DMS79 treated with DMSO at 0.1 percent for 48 hours (cell line): ENCODE measurements around the gene ADCY5.
A peak's percentile ranks its signal among the peaks of the same experiment; 100 is the strongest.

Source experiments
- DNase-seq: peaks from one replicate; lab custom pipeline; 2025; lab: John Stamatoyannopoulos, UW

ADCY5 gene

DNA sequence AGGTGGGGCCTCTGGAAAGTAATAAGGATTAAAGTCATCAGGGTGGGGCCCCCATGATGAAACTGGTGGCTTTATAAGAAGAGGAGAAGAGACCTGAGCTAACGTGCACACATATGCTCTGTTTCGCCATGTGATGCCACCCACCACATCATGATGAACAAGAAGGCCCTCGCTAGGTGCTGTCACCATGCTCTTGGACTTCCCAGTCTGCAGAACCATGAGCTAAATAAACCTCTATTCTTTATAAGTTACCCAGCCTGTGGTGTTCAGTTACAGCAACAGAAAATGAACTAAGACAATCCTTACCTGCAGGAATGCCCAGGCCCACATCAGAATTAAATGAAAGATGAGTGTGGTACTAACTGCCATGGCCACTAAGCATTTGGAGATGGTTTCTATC, 79.8 kb downstream of the ADCY5 start:
- no peak for DNase-seq

DNA sequence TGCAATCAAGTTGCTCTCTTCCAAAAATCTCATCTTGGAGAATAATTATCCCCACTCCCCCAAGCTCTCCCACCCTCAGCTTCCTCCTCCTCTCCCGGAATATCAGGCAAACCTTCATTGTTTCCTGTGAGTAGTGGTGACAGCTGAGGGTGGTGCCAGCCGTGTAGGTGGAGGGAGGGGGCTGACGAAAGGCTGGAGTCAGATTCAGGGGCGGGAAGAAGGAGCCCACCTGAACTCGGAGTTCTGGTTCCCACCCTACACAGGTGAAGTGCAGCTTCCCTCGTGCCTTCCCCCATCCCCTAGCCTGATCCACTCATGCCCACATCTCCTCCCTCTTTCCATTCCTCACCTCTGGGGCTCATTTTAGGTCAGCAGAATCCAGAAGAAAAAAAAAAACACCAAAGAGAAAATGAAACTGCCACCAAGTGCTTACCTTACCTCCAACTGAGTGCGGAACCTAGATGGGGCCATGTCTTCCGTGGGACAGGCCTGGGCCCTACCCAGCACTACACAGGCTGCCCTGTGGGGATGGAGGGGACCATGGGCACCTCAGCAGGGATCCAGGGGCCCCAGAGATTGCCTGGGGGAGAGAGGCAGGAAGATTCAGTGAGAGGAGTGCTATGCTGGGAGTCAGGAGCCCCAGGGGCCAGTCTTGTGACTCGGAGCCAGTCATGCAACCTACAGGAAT, 81.3 kb downstream of the ADCY5 start:
- DNase-seq, result no peak

DNA sequence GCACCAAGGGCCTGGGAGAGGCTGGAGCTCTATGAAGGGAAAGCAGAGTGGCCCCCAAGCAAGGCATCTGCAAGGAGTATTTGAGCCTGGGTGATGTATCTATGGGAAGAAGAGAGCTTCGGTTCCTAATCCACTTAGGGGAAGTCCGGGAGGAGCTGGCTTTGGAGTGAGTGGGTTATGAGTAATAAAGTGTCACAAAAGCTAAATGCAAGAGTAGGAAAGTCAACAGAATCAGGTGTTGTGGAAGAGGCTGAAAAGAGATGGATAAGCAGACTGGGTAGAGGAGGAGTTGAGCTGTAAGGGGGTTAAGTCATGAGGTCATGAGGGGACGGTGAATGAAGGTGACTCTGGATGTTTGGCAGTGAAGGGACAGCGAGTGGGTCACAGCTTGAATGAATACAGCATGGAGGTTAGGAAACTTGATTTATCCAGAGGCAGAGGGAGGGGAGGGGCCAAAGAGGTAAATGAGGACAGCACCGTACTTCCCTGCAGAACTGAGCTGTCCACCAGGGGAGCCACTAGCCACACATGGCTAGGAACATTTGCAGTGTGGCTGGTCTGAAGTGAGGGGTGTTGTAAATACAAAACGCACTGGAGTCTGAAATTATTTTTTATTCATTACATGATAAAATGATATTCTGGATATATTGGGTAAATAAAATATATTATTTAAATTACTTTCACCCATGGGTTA, 83.3 kb downstream of the ADCY5 start:
- no peak for DNase-seq

DNA sequence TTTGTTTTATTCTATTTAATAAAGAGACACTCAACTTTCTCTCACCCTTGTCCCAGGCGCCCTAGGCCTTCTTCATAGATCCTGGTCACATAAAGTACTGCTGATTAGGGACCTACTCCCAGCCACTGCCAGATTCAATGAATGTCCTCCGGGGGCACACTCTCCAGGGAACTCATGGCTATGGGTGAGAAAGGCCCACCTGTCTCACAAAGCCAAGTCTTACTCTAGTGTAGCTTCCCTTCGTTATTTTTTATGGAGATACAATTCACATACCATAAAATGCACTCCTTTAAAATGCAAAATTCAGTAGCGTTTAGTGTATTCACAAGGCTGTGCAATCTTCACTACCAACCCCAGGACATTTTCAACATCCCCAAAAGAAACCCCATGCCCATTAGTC, 87.8 kb downstream of the ADCY5 start:
- no peak for DNase-seq

DNA sequence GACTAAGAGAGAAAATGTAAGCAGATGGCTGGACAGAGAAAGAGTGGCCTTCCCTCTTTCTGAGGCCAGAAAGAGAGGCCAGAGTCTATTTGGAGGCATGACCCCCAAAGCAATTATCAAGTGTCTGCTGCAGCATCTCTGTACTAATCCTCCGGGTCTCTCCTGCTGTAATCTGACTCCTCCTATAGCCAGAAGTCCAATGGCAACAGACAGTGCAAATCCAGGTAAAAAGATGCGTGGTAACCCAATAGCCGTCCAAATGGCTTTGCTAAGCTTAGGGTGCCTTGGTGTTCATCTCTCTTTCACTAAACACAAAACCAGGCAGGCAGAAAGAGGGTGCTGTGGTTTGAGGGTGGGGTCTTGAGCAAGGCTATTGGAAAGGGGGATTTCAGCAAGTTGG, 91.6 kb downstream of the ADCY5 start:
- no peak for DNase-seq

DNA sequence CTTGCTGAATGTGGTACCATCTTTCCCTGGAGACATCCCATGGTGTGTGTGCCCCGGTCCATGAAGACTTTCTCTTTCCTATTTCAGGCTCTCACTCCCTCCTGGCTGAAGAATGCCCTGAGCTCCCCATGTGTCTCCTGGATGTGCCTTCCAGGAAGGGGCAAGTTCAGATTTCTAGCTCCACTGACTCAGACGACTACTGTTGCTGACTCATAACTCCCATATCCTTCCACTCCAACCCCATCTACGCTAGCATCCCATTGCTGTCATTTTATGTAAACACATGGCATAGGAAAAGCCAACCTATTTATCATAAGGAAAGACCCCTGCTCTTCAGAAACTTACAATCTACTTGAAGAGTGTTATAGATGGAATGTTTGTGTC, 95.0 kb downstream of the ADCY5 start:
- DNase-seq, result no peak

DNA sequence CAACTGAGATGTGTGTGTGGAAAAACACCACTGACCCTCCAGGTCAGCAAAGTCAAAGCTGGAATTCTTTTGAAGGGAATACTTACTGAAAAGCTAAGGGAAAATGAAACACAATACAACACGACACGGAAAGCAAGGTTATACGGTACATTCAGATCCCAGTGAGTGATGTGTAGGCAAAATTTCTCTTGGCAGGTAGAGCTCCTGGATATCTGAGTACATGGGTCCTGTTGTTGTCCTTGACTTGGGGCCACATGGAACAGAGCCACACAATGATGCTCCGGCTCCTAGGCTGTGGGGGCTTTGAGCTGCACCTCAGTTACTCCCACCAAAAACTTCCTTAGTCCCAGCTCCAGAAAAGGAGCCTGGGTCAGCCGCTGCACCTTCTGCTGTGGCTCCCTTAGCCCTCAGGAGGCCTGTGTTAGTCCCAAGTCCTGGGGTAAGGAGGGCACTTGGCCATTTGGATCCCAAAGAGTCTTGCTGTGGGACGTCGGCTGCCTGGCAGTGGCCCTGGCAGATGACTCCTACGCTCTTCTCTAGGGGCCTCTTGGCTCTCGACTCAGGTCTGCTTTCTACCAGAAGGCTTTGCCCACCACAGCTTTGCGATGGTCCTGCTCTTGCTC, 95.6 kb downstream of the ADCY5 start:
- DNase-seq, result no peak

DNA sequence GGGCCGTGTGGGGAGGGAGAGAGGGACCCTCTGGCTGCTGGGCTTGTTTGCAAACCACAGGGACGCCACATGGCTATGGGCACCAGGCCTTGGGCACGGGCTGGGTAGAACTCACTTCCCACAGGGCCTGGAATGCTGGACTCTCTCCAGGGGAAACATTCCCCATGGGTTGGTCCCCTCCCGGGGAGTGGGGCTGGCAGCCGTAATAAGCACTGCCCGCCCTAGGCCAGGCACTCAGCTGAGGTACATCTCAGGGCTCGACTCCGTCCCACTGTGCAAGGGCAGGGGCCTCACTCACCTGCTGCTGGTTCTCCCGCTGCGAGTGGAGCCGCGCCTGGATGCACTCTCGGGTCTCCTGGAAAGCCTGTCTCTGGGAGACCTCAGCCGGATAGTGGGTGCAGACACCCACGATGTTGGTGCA, 96.7 kb downstream of the ADCY5 start:
- no peak for DNase-seq

DNA sequence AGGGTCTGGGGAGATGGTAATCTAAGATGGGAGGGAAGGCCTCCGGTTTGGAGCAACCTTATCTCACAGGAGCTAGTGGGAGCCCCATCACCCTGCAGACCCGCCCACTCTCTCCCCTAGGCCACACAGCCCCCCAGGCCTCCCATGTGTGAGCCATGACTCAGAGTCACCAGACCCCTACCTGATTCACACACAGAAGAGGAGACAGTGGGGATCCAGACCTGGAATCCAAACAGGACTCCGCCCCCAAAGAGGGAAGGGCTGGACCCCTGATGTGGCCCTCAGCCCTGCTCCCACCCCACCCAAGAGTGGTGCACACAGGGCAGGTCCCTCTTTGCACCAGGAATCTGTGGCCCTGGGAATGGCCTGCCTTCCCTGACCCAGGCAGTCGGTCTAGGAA, 97.4 kb downstream of the ADCY5 start:
- no peak for DNase-seq

DNA sequence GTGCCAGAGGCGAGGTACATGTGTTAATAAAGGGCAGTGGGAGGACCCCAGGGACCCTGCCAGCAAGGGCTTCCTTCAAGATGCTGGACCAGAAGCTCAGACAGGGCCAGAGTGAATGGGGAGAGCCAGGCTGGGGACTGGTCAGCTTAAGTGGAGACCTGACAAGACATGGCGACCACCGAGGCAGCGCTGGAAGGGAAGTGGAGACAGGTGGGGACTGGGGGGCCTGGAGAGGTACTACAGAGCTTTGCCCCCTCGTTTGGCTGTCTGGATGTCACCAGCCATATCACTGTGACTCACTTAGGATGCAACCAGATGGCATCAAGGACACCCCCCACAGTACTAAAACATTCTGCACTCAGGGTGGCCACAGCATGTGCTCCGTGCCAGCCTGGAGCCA, 97.9 kb downstream of the ADCY5 start:
- DNase-seq, result no peak

DNA sequence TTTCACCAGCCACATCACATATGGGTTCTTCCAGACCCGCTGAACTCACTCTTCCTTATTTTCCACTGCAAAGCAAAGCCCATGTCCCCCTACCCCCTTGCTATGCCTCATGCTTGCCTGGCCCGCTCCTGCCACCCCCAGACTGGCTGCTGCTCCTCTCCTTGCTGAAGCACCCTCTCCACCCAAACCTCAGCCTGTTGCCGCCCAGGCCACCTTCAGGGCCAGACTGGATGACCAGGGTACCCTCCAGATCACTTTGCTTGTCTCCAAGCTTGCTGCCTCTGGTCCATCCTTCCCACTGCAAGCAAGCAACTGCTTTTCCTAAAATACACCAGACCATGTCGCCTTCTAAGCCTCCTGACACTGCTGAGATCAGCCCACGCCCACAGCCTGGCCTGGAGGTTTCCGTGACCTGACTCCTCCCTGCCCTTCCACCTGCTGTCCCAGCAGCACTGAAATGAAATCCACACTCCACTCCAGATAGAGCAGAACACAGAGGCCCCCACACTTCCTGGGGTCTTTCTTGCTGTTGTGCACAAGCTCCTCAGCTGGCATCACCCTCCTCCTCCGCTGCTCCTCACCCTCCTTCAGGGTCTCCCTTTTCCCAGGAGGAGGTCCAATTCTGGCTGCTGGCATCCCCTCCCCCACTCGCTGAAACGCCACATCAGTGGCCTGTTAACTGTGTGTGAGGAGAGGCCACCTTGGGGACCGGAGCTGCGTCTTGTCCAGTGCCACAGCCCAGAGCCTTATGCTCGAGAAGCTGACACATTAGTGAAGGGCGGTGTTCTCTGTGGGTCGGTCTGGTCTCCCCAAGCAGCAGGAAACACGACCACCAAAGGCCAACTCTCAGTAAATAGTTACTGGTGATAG, 99.1 kb downstream of the ADCY5 start:
- DNase-seq, result no peak

DNA sequence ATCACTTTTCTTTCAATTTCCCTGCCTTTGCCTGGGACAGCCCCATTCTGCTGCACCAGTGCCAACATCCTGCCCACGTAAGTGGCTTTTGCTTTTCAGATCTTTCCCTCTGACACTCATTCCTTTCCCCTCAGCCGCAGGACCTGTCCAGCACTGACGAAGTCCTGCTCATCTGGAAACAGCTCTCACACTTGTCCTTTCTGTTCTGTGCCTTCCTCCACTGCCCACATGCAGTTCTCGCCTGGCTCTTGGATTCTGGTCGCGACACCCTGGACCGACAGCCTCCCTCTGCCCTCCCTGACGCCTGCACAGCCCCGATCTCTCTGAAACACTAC, 99.7 kb downstream of the ADCY5 start:
- DNase-seq, result no peak

DNA sequence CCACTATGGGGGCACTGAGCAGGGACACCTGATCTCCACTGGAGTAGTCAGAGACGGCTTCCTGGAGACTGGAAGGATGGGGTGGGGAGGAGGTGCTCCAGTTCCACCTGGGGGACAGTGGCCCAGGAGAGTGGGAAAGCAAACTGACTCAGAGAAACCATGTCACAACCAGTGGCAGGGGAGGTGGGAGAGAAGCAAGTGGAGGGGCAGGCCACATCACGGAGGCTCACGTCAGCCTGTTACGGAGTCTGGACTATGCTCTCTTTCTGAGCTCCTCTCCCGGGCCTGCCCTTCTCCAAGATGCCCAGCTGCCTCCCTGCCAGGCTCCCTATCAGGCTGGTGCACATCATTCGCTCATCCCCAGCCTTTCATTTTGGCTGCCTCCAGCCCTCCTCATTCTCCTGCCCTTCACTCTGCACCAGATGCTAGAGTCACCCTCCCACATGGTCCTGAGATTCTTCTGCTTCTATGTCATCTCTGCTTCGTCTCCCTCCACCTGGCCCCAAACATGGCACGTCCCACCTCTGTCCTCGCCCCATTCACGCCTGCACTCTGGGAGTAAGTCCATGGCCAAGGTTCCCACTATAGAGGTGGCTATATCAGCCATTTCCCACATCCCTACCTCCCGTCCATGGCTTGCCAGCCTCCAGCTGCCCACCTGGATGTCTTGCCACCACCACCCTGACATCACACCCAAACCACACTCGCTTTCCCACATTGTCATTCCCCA, 100.3 kb downstream of the ADCY5 start:
- no peak for DNase-seq

DNA sequence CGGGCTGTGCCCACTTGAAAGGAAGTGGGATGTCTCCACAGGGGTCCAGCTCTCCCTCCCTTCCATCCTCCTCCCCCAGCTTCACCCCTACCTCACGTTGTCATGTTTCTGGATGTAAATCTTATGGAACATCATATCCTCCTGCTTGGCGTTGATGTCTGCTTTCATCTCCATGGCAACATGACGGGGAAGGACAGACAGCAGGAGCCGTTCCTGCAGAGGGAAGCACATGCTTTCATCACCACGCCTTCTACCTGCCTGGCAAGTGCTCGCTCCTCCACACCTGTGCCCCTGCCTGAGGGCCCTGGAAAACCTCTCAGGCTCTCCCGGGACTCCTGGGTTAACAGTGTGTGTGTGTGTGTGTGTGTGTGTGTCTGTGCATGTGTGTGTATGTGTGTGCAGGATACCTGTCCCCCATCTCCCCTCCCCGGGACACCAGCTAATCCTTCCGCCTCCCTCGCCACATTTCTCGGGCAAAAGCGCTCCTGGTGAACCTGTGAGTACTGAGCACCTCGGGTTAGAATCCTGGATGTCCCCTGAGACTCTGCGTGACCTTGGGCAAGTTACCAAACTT, 101.1 kb downstream of the ADCY5 start:
- peak; percentile 60 for DNase-seq

DNA sequence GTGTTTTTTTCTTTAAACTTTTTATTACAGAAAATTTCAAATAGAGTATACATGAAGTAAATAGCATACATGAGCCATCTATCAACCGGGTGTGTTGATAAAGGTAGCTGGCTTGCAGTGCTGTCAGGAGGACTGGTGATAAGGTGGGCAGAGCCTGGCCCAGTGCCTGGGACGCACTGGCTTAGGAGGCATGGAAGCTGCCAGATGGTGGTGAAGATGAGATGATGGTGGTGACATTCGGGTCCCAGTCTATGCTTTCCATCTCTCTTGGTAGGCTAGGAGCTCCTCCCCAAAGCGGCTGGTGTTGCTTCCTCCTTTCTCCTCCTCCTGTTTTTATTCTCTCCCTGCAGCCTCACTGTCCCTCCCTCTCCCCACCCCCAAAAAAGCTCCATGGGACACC, 101.7 kb downstream of the ADCY5 start:
- no peak for DNase-seq

DNA sequence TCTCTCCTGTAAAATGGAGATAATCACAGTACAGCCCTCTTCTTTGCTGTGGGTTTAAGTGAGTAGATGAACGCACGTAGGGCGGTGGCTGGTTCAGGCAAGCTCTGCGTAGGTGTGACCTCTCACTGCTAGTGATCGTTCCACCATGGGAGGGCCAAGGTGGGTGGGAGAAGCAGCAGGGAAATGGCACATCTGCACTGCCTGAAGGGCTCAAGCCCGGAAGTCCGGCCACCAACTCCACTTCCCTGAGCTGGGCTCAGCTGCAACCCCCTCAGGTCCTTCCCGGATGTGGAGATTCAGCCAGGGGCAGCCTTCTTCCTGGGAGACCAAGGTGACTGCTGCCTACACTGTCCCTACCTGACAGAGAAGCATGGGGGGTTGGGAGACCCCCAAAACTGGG, 102.9 kb downstream of the ADCY5 start:
- no peak for DNase-seq

DNA sequence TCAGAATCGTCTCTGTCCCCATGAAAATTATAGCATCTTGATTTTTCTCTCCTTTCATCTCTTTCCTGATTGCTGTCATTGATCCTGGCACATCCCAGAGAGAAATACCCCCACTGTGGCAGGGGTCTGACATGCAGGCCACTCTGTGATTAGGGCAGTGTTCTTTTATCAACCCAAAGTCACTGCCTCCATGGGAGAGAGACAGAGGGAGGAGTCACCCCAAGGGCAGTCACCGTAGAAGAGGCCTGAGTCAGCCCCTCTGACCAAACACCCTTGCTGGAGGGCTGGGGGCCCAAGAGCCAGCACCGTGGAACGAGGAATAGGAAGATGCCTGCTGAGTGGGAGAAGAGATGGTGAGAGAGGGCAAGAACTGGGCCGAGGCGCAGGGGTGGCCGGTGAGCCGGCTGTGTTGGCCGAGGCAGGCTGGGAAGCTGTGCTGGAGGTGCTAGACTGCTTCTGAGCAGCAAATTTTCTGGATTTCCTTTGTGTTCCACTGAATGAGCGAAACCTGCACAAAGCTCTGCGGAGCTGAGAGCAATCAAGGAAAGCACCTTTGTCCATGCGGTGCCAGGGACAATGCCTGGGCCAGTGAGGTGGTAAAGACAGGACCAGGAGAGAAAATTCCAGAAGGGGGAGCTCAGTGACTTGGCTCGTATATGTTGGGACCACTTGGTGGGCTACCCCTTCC, 103.8 kb downstream of the ADCY5 start:
- DNase-seq, result no peak

DNA sequence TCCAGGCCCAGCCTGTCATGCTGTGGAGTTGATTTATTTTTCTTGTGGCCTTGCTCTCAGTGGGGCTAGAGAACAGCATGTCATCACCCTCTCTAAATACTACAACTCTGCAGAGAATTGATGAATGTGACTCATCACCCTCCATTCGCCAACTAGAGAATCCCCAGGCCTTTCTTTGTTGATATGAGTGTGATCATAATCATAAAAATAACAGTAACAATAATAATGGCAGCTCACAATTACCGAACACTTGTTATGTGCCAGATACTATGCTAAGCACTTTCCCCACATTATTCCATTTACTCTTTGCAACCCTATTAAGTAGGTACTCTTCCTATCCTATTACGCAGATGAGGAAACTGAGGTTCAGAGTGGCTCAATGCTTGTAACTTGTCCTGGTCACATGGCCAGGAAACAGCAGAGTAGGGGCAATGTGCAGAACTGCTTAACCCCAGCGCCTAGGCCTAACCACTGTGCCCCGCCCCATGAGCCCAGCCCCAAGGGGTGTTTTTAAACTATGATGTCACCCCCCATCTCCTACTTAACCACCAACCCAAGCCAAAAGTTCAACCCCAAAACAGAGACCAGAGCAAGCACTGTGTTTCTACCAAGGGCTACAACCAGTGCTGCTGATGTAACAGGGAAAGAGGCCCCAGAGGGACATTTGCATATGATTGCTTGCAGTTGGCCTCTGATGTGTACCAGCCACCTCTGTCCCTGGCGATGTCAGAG, 104.5 kb downstream of the ADCY5 start:
- no peak for DNase-seq

DNA sequence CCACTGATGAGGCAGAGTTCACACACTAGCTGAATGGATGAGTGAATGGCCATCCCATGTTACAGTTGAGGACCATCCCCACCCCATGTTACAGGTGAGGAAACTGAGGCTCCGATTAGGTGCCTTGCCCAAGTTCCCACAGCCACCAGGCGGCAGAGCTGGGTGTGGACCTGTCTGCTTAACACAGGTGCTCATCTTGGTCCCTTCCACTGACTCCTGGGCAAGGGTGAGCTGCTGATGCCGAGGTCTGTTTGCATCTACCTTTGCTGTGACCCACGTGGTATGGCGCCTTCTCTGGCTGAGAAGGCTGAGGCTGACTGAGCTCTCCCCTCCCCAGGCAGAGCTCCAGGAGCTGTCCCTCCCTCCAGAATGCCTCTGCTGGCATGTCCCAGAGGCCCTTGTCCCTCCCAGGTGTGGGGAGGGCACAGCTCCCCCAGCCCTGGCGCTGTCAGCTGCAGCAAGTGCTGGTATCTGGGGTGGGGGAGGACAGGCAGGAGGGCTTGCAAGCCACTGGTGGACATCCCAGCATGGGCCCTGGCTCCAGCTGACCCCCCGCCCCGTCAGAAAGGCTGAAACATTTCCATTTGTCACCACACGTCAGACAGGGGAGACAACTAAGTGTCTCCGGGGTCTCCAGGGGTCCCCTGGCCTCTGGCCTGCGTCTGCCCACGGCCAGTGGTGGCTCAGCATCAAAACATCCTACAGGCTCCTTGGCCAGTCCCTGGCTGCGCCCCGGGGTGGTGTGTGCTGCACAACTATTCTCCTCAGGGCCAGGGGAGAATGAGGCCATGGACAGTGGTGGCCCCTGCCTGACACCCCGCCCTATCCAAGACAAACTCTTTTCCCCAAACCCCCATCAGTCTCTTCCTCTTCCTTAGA, 105.4 kb downstream of the ADCY5 start:
- DNase-seq, result no peak
